Thyroid gland (tissue), 4 donors: ENCODE measurements around the gene DOCK2.
"Not testable (repeated sequence)": the region's sequence is repeated elsewhere in the genome, so short reads cannot be mapped to it uniquely, and the experiment has no call there.

Experiments used
- POLR2A ChIP-seq, 2 donors: fragments of 450-650 bp; IDR thresholded peaks; one replicate each; pipeline ENCODE4 v1.6.1; 2017; ENCODE audit warnings: antibody characterized with exemption in 2 of 2, mild to moderate bottlenecking in 2 of 2, moderate library complexity in 1 of 2
- TF ChIP-seq, protein P1 (sequence below), 6 experiments: fragments of 200-600 bp in 3 of 6; fragments of 450-650 bp in 3 of 6; sonication (generic) in 3 of 6; IDR thresholded peaks; one replicate each; pipeline ENCODE4 v1.5.1; 2016 to 2019; ENCODE audit warnings: antibody characterized with exemption in 6 of 6, mild to moderate bottlenecking in 2 of 6, inconsistent platforms in 1 of 6, moderate library complexity in 1 of 6

DNA sequence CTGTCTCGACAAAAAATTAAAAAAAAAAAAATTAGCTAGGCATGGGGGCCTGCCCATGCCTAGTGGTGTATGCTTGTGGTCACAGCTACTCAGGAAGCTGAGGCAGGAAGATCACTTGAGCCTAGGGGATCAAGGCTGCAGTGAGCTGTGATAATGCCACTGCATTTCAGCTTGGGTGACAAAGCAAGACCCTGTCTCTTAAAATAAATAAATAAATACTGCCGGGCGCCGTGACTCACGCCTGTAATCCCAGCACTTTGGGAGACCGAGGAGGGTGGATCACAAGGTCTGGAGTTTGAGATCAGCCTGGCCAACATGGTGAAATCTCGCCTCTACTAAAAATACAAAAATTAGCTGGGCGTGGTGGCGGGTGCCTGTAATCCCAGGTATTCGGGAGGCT, 115.5 kb downstream of the DOCK2 start:
- not testable (repeated sequence) for TF ChIP-seq POLR2A (IDR thresholded peaks at IDR 0.05)
- TF ChIP-seq, protein P1, sequence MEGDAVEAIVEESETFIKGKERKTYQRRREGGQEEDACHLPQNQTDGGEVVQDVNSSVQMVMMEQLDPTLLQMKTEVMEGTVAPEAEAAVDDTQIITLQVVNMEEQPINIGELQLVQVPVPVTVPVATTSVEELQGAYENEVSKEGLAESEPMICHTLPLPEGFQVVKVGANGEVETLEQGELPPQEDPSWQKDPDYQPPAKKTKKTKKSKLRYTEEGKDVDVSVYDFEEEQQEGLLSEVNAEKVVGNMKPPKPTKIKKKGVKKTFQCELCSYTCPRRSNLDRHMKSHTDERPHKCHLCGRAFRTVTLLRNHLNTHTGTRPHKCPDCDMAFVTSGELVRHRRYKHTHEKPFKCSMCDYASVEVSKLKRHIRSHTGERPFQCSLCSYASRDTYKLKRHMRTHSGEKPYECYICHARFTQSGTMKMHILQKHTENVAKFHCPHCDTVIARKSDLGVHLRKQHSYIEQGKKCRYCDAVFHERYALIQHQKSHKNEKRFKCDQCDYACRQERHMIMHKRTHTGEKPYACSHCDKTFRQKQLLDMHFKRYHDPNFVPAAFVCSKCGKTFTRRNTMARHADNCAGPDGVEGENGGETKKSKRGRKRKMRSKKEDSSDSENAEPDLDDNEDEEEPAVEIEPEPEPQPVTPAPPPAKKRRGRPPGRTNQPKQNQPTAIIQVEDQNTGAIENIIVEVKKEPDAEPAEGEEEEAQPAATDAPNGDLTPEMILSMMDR (IDR thresholded peaks at IDR 0.05) = not testable (repeated sequence)
